Activated T-cell treated with anti-CD3 and anti-CD28 coated beads for 48 hours (primary cell): ENCODE results near the gene HNRNPL.
A peak's percentile ranks its signal among the peaks of the same experiment; 100 is the strongest.
"Not testable (repeated sequence)": the region's sequence is repeated elsewhere in the genome, so short reads cannot be mapped to it uniquely, and the experiment has no call there.

Experiments
- DNase-seq: peaks from one replicate; pipeline ENCODE4 v3.0.0-alpha.2; 2020; ENCODE audit warnings: low read depth

Gene HNRNPL

DNA sequence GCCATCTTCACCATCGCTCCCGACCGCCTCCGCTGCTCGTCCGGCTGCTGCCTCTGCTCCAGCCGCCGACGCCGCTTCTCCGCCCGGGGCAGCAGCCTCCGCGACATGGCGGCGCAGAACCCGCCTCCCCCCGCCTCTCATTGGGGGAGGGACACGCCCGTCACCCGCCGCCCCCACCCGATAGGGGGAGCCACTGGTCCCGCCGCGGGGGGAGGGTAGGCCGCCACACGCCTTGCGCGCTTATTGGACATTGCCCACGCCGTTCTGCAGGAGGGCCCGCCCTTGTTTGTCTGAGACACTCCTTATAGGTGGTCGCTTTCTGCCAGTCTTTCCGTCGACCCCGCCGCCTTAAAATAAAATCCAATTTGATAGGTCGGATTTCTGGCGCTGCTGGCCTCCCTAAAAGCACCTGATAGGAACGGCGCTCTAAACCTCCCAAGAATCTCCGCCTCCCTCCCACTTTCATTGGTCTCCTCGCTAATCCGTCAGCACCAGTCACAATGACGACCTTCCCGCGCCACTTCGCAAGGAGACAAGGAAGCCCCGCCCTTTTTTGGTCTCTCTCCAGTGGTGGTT is at the start of gene HNRNPL:
Gene HNRNPL (minus strand): TSS at position 127 of the 576 bp plus-strand sequence. CDS start 20 bp downstream, at position 107.
- DNase-seq, result peak; percentile 99

GRCh38 chr19:38898788-38899446 is 49.1 kb upstream of the HNRNPL start:
- DNase-seq, result no peak

DNA sequence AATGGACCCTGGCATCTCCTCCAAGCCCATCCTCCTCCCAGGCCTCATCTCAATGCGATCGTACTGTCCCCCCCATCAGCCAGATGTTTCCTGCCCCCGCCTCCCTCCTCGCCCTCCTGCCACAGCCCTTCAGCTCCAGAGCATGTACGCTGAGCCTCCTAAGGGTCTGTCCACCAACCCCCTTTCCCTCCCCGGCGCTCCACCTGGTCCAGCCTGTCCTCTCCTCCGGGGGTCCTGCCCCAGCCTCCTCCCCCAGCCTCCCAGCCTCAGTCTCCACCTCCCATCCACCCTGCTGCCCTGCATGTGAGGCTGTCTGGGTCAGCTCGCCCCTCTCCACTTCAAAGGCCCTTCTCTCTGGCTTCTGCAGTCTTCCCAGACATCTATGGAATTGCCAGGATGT is 45.2 kb upstream of the HNRNPL start:
- no peak for DNase-seq

- DNase-seq, result no peak
Observed at GRCh38 chr19:38893341-38893771, 43.6 kb upstream of the HNRNPL start.

DNA sequence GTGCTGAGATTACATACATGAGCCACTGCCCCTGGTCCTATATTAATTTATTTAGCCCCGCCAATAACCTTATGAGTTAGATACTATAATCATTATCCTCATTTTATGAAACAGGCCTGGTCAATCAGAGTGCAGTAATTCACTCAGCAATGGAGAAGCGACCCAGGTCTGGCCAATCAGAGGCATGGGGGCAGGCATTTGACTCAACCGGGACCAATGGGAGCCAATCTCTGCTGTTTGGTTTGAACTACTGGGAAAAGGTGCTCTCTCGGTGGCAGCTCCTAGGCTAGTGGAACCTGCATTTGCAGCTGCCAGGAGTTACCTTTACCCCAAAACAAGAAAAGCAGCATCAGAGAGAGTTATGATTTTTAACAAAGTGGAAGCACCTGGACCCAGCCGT is 43.1 kb upstream of the HNRNPL start:
- no peak for DNase-seq

GRCh38 chr19:38891771-38892170 is 42.0 kb upstream of the HNRNPL start:
- DNase-seq, result no peak

GRCh38 chr19:38890686-38891085 is 40.9 kb upstream of the HNRNPL start:
- DNase-seq, result no peak

DNA sequence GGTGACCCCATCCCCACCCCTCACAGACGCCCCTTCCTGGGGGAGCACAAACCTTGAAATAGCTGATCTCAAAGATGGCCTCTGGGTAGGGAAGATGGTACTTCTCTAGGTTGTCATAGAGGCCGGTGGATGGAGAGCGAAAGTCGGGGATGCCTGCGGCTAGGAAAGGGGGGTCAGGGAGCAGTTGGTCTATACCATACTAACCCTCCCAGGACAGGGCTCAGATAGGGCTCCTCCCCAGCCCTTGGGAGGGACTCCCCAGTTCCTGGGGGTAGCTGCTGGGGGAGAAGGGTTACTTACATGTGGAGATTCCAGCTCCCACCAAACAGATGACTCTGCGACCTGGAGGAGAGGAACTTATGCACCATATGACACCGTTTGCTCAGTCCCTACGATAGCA is 40.0 kb upstream of the HNRNPL start:
- no peak for DNase-seq

DNA sequence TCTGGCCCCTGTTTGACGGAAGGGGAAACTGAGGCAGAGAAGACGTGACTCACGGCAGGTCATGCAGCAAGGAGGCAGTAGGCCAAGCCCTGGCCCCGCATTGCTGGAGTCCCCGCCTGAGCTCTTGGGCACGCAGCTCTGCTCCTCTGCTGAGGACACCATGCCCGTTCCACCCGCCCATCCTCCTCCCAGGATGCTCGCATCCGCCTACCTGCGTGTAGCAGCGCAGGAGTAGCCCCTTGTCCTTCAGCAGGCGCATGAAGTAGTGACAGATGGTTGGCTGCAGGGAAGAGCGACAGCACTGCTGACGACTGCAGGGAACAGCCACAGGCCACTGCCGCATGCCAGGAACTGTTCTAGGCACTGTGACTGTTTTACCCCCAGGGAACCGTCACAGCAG is 39.1 kb upstream of the HNRNPL start:
- no peak for DNase-seq

GRCh38 chr19:38884691-38885090 is 34.9 kb upstream of the HNRNPL start:
- DNase-seq, result not testable (repeated sequence)

GRCh38 chr19:38883286-38883685 is 33.5 kb upstream of the HNRNPL start:
- DNase-seq, result no peak

DNA sequence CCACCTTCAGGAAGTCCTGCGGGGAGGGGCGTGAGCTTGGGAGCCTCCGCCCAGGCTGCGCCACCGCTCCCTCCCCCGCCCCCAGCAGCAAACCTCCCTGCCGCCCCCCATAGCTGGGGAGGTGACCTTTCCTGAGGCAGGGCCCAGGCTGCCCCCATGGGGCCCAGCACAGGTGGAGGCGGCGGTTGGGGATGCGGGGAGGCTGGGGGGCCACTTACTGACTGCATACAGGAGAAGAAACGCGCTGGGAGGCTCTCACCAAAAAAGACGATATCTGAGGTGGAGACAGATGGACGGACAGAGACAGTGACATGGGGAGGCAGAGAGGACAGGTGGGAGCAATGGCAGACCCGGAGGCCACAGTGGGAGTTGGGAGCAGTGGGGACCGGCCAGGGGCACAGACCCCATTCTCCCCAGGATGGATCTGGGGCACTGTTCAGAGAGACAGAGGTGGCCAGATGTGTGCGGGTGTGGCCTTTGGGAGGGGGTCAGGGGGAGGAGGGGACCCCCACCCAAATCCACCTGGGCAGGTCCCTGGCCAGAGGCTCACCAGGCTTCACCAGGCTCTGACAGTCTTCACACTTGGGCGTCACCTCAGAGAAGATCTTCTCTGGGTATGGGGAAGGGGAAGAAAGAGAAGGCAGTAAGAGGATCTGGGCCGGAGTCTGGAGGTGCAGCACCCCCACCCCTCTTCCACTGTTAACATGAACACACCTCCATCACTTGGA is 31.3 kb upstream of the HNRNPL start:
- no peak for DNase-seq

DNA sequence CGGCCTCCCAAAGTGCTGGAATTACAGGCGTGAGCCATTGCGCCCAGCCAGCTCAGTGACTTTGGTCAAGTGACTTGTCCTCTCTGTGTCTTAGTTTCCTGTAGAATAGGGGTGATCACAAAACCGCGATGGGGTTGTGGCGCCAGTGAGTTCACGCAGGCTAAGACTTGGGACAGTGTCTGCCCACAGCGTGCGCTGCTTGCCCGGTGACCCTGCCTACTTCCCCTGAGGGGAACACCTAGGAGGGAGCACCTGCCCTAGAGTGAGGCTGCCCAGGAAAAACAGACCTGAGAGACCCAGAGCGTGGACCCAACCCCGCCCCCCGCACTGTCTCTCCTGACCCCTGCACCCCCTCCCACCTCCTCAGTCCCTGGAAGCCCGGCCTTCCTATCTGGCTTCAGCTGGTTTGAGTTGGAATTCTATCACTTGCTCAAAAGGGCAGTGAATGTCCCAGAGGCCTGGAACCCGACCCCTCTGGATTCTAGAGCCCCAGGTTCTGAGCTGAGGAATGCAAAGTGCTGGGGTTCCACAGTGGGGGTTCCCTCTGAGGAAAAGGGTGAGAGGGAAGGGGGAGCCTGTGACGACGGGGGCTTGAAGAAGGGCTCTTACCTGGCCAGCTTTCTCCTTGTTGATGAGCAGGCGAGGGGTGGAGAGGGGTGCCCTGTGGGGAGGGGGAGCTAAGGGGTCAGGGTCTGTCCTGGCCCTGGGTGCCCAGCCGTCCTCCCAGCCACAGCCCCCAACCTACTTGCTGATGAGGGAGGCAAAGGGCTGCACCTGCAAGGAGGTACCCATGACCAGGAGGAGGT is 30.5 kb upstream of the HNRNPL start:
- no peak for DNase-seq

GRCh38 chr19:38879400-38879751 is 29.6 kb upstream of the HNRNPL start:
- DNase-seq, result no peak

GRCh38 chr19:38878575-38879399 is 29.0 kb upstream of the HNRNPL start:
- no peak for DNase-seq

DNA sequence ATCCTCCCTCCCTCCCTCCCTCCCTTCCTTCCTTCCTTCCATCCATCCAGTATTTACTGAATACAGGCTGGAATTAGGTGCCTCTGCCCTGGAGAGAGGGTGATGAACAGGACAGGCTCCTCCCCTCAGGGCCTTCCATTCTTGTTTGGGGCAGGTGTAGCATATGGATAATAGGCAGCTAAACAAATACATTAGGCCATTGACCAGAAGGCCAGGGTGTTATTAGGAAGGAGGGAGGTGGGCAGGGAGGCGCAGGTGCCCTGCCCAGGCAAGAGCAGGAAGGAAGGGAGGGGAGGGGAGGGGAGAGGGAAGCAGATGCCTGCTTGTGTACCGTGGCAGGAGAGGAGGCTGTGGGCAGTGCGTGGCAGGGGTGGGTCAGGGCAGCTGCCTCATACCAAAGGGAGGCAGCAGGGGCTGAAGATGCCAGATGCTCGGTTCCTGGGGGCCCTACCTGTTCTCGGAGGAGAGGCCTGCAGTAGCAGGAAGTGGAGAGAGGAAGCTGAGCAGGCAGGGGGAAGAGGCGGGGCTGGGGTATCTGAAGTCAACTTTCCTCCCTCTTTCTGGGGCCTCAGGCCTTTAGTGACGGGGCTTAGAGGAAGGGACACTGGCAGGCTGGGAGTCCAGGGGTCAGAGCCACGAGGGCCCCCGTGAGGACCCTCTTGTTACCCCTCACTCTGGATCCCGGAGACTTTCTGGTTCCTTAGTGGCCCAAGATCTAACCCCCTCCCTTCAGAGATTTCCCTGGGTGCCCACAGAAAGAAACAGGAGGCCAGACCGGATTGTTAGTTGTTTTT is 28.2 kb upstream of the HNRNPL start, which contains the start of gene RINL:
Gene RINL (minus strand): TSS at position 495 of the 794 bp plus-strand sequence. CDS start 1,533 bp downstream, outside the sequence.
- DNase-seq, result peak; percentile 53

GRCh38 chr19:38875656-38876395 is 26.0 kb upstream of the HNRNPL start:
- DNase-seq, result no peak

DNA sequence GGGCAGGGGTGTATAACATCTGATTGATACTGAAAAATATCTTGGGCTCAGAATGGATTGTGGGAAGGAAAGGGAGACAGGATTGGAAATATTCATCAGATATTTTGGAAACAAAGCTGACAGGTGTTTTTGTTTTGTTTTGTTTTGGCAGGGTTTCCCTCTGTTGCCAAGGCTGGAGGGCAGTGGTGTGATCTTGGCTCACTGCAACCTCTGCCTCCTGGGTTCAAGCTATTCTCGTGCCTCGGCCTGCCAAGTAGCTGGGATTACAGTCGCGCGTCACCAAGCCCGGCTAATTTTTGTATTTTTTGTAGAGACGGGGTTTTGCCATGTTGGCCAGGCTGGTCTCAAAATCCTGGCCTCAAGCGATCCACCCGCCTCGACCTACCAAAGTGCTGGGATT is 23.6 kb upstream of the HNRNPL start:
- not testable (repeated sequence) for DNase-seq

GRCh38 chr19:38870612-38871011 is 20.8 kb upstream of the HNRNPL start:
- no peak for DNase-seq
